ENCODE data around the gene GRIK5. TPM values are rescaled to one million over a fixed set of nuclear protein-coding genes. Genes with fewer than 3 reads are reported as not detected.
A peak's percentile ranks its signal among the peaks of the same experiment; 100 is the strongest.

Gene GRIK5, protein sequence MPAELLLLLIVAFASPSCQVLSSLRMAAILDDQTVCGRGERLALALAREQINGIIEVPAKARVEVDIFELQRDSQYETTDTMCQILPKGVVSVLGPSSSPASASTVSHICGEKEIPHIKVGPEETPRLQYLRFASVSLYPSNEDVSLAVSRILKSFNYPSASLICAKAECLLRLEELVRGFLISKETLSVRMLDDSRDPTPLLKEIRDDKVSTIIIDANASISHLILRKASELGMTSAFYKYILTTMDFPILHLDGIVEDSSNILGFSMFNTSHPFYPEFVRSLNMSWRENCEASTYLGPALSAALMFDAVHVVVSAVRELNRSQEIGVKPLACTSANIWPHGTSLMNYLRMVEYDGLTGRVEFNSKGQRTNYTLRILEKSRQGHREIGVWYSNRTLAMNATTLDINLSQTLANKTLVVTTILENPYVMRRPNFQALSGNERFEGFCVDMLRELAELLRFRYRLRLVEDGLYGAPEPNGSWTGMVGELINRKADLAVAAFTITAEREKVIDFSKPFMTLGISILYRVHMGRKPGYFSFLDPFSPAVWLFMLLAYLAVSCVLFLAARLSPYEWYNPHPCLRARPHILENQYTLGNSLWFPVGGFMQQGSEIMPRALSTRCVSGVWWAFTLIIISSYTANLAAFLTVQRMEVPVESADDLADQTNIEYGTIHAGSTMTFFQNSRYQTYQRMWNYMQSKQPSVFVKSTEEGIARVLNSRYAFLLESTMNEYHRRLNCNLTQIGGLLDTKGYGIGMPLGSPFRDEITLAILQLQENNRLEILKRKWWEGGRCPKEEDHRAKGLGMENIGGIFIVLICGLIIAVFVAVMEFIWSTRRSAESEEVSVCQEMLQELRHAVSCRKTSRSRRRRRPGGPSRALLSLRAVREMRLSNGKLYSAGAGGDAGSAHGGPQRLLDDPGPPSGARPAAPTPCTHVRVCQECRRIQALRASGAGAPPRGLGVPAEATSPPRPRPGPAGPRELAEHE
- total RNA-seq (2014; rRNA removed; shearing (Covaris generic); ENCODE audit: low replicate concordance): not detected in 2 replicates

DNA sequence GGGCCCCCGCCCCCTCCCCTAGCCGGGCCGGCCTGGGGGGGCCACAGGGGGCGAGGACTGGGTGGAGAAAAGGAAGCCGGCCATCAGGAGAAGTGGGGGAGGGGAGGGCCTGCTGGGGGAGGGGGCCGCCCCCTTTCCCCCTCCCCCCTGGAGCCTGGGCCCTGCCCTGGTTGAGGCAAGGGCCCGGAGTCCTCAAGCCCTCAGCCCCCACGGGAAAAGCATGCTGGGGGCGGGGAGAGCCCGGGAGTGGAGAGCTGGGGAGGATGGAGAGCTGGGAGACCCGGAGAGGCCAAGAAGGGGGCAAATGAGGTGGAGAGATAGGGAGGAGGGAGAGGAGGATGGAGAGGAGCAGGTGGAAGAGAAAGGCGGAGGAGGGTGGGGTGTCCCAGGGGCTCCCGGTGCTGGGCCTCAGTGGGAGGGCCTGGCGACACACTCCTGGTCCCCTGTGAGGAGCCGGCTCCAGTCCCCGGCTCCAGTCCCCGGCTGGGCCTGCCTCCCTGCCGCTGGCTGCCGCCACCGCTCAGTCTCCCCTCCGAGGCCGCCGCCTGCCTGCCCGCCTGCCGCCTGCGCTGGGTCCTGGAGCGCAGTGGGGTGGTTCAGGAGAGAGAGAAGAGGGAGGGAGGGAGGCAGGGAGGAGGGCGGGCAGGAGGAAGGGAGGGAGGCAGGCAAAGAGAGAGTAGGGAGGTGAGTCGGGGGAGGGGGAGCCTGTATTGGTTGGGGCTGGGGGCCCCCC is at the start of gene GRIK5:
Gene GRIK5 (minus strand): TSS at position 588 of the 733 bp plus-strand sequence. CDS start 4,436 bp downstream, outside the sequence.
- no peak within 1 kb of the TSS for H3K4me3 ChIP-seq
- no peaks in the 10 kb centered on the region for H3K9me3 ChIP-seq
- no peaks in the 10 kb centered on the region for H3K36me3 ChIP-seq
- DNase-seq: no peak
- peaks cover 12% of the 10 kb centered on the region for H3K27me3 ChIP-seq

DNA sequence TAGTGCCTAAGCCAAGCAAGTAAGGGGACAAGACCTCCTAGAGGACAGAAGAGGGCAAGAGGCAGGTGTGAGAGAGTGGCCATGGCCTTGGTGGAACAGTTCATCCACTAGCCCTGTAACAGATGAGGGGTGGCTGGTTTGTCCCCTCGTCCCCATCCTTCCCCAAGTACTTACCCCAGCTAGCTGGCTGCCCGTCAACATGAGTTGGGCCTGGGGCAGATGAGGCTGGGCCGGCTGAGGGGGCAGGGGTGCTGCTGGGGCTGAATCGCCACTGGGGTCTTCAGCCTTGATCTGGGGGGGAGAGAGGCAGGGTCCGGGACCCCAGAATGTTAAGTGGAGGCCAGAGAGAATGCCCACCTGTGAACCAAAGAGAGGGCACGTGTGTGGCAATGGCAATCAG is 47.1 kb upstream of the GRIK5 start:
- no peak overlapping the region for H3K4me3 ChIP-seq
- no peaks in the 10 kb centered on the region for H3K9me3 ChIP-seq
- no peaks in the 10 kb centered on the region for H3K27me3 ChIP-seq
- no peaks in the 10 kb centered on the region; the same call in 1 of the 2 replicates for H3K36me3 ChIP-seq
- no peak for DNase-seq

DNA sequence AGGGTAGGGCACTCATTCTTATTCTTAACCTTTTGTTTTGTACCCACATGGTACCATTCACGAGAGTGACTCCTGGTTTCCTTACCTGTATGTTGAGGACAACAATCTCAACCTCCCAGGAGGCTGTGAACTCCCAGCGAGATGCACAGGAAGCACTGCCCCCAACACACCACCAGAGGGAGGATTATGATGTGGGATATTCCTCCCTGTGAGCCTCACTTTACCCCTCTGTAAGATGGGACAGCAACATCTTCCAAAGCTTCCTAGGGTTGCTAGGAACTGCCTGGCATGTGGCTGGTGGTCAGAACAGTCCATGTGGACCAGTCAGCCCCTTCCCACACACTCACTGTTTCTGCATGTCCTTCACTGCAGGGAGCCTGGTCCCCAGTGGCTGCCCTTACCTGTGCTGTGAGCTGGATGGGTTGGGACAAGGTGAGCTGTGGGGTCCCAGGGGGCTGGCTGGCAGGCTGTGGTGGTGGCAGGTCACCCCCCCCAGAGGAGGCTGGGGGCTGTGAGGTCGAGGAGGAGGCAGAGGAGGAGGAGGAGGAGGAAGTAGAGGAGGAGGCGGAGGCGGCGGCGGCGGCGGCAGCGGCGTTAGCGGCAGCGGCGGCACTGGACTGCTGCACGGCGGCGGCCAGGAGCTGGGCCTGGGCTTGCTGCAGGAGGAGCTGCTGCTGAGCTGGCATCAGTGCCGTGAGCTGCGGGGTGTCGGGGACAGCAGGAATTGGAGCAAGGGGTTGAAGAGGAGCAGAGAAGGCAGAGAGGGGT is 46.5 kb upstream of the GRIK5 start:
- Histone ChIP-seq H3K27me3 (no peaks in the 10 kb centered on the region), H3K9me3 (no peaks in the 10 kb centered on the region), H3K36me3 (no peaks in the 10 kb centered on the region; the same call in 1 of the 2 replicates), H3K4me3 (no peak overlapping the region)
- DNase-seq: no peak

DNA sequence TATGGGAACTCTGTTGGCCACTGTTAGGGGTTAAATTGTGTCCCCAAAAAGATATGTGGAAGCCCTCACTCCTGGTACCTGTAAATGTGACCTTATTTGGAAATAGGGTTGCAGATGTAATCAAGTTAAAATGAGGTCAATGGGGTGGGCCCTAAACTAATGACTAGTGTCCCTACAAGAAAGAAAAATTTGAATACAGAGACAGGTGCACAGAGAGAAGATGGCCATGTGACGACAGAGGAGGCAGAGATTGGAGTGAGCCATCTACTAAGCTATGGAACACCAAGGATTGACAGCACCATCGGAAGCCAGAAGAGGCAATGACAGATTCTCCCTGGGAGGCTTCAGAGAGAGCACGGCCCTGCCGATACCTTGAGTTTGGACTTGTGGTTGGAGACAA is 45.7 kb upstream of the GRIK5 start:
- Histone ChIP-seq H3K4me3 (no peak overlapping the region), H3K36me3 (no peaks in the 10 kb centered on the region; the same call in 1 of the 2 replicates), H3K9me3 (no peaks in the 10 kb centered on the region), H3K27me3 (no peaks in the 10 kb centered on the region)
- no peak for DNase-seq

DNA sequence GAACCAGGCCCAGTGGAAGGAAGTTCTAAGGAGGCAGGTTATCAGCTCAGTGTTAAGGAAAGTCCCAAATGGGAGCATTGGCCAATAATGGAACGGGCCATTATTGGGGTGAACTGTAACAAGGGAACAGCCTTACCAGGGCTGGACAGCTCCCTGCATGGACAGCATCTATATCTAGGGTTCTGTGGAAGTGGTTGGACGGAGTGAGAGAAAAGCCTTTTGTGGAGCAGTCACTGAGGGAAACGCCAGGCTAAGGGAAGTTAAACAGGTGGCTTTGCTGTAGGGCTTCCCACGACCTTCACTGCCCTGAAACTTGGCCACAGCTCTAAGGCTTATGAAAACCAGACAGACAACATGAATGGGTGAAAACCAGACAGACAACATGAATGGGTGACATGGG is 45.2 kb upstream of the GRIK5 start:
- H3K9me3 ChIP-seq: no peaks in the 10 kb centered on the region
- no peak for DNase-seq
- H3K27me3 ChIP-seq: no peaks in the 10 kb centered on the region
- no peaks in the 10 kb centered on the region; the same call in 1 of the 2 replicates for H3K36me3 ChIP-seq
- H3K4me3 ChIP-seq: no peak overlapping the region

DNA sequence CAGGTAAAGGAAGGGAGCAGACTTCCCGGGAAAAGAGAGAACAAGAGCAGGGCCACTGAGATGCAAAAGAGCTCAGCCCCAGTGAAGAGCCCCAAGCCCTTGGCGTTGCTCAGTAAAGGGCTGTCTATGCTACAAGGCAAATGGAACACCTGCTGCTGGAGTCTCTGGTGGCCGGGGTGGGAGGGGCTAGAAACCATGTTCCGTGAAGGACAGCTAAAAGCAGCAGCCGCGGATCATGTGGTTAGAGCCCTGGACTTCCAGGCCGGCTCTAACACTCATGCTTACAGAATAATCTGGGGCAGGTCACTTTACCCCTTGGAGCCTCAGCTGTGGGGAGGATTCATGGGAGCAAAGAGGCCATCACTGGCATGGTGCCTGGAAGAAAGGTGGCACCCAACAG is 44.4 kb upstream of the GRIK5 start:
- DNase-seq: no peak
- Histone ChIP-seq H3K9me3 (no peaks in the 10 kb centered on the region), H3K27me3 (no peaks in the 10 kb centered on the region), H3K4me3 (0 out of 2 replicates have a peak overlapping the region, but pooled peaks have one; percentile 8), H3K36me3 (no peaks in the 10 kb centered on the region; the same call in 1 of the 2 replicates)

DNA sequence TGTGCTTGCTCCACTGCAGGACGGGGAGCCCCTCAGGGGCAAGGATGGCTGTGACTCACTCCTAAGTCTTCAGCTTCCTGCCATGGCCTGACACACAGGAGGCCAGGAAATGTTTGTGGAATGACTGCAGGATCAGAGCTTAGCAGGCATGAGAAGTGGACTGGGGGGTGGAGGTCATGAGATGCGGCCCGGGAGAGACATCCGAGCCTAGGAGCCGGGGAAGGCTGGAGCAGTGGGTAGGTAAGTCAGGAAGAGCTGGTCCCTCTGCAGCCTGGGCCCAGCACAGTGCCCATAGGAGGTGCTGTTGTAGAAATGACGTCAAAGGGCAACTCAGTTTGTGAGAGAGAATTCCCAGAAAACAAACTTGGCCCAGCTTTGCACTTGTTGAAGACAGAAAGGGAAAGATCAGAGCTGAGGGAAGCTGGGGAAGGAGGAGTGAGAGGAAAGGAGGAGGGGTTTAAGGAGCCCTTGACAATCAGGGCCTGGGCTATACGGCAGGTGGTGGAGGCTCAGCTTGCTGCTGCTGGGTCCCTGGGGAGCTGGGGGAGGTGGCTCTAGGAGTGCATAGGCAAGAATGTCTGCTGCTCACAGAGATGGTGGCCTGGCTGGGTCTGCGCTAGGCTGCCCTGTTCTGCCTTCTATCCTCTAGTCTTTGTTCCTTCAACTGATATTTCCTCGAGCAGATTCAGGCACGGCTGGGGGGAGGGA is 43.8 kb upstream of the GRIK5 start:
- peak; percentile 99 for DNase-seq
- Histone ChIP-seq H3K4me3 (peak overlapping the region; percentile 8; the same call in 1 of the 2 replicates), H3K36me3 (no peaks in the 10 kb centered on the region; the same call in 1 of the 2 replicates), H3K27me3 (no peaks in the 10 kb centered on the region), H3K9me3 (no peaks in the 10 kb centered on the region)

DNA sequence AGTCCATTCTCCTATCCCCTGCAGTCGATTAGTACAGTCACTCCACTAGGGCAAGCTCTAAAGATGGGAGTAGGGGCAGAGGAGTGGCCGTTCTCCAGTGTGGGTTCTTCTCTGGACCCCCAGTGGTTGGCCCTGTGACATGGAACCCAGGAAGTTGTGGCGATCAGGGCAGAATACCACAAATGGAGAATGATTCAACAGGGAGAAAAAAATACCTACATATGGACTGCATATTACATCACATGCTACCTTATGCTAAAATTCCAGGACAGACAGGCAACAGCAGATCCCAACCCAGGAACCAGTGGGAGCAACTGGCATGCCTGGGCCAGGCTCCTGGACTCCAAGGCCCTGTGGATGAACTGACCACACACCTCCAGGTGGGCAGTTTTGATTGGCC is 41.8 kb upstream of the GRIK5 start:
- H3K27me3 ChIP-seq: no peaks in the 10 kb centered on the region
- no peak overlapping the region for H3K4me3 ChIP-seq
- no peaks in the 10 kb centered on the region; the same call in 1 of the 2 replicates for H3K36me3 ChIP-seq
- DNase-seq: no peak
- no peaks in the 10 kb centered on the region for H3K9me3 ChIP-seq

DNA sequence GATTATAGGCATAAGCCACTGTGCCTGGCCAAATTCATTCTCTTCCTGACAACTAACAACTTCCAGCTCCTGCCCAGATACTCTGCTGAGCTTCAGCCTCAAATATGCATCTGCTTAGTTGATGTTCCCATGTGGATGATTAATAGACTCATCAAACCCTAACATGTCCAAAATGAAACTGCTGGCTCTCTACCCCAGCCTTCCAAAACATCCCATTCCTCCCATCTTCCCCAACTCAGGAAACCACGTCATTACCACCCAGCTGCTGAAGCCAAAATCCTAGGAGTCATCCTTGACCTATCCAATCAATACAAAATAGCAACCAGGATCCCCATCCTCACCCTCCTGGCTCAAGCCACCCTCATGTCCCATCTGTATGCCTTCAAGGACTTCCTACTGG is 41.4 kb upstream of the GRIK5 start:
- peak; percentile 85 for DNase-seq
- no peaks in the 10 kb centered on the region; the same call in 1 of the 2 replicates for H3K36me3 ChIP-seq
- peaks cover 3% of the 10 kb centered on the region; the same call in 1 of the 2 replicates for H3K27me3 ChIP-seq

DNA sequence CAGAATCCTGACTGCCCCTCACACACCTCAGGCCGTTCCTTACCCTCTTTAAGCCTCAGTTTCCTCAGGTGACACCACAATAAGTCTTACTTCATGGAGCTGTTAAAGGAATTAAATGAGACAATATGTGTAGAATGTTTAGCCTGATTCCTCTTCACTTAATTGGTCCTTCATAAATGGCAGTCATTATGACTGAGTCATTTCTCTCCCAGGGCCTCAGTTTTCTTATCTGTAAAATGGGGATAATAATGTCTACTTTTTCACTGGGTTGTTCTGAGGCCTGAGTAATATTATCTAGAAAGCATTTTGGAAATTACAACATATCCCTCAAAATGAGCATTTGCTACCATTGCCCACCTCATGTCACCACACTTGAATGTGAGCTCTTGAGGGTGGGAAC is 40.7 kb upstream of the GRIK5 start:
- Histone ChIP-seq H3K36me3 (no peaks in the 10 kb centered on the region), H3K27me3 (peaks cover 7% of the 10 kb centered on the region), H3K4me3 (no peak overlapping the region), H3K9me3 (no peaks in the 10 kb centered on the region)
- DNase-seq: no peak

More for the DNA sequence above, 41.4 kb upstream of the GRIK5 start:
- Histone ChIP-seq H3K9me3 (no peaks in the 10 kb centered on the region), H3K4me3 (no peak overlapping the region)

DNA sequence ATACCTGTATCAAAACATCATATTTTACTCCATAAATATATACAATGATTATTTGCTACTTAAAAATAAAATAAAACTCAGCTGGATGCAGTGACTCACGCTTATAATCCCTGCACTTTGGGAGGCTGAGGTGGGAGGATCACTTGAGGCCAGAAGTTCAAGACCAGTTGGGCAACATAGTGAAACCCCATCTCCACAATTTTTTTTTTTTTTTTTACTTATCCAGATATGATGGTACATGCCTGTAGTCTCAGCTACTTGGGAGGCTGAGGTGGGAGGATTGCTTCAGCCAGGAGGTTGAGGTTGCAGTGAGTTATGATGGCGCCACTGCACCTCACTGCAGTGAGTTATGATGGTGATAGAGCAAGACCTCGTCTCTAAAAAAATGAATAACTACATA is 39.9 kb upstream of the GRIK5 start:
- no peak overlapping the region for H3K4me3 ChIP-seq
- no peaks in the 10 kb centered on the region for H3K36me3 ChIP-seq
- DNase-seq: no peak
- H3K27me3 ChIP-seq: peaks cover 11% of the 10 kb centered on the region
- no peaks in the 10 kb centered on the region for H3K9me3 ChIP-seq

DNA sequence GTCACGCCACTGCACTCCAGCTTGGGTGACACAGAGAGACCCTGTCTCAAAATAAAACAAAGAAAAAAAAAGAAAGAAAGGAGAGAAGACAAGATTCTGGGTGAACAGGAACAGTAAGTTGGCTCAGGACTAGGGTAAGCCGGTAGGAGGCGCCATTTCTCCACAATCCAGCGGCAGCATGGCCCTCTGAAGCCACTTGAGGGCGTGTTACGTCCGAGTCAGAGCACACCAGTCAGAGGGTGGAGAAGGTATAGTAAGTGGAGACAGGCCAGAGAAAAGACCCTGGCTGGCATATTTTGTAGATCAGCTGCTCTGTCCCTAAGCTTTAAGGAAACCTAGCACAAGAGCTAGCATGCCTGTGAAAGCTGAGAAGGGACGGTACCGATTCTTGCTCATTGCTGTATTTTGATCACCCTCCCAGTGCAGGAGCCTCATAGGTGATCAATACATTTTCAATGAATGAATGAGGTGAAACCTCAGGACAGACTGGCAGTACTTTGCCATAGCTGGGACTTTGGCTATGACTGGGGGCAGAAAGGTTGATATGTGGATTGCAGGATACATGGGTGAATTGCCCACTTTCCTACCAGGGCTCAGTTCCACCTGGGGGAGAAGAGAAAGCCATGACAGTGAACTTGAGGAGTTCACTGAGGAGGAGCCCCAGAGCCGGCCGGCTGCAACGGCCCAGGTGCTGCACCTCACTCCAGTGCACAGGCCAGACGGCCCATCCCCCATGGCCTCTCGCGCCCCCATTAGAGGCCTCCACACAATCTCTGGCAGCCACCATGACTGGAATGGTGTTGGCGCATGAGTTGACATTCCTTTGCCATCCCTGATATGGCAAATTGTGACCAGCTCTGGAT is 38.8 kb upstream of the GRIK5 start:
- no peaks in the 10 kb centered on the region for H3K36me3 ChIP-seq
- no peaks in the 10 kb centered on the region for H3K9me3 ChIP-seq
- peaks cover 11% of the 10 kb centered on the region for H3K27me3 ChIP-seq
- no peak overlapping the region for H3K4me3 ChIP-seq
- peak; percentile 78 for DNase-seq

DNA sequence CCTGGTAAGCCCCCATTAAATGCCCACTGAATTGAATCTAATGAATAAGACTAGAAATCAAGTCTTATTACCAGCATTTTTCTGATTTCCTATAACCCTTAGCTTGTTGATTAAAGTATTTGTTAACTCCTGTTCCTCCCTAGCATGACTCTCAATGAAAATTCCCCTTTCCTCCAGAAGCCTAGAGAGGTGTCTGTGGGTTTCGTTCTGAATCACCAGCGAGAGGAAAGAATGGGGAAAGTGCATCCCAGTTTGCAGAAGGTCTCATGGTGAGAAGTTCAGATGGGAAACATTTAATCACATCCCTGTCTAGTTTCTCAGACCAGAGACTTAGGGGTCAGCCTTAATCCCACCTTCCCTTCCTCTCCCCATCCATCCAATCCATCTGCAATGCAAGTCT is 35.4 kb upstream of the GRIK5 start:
- no peak for DNase-seq
- H3K27me3 ChIP-seq: peaks cover 11% of the 10 kb centered on the region
- H3K36me3 ChIP-seq: no peaks in the 10 kb centered on the region
- H3K9me3 ChIP-seq: no peaks in the 10 kb centered on the region
- H3K4me3 ChIP-seq: no peak overlapping the region

DNA sequence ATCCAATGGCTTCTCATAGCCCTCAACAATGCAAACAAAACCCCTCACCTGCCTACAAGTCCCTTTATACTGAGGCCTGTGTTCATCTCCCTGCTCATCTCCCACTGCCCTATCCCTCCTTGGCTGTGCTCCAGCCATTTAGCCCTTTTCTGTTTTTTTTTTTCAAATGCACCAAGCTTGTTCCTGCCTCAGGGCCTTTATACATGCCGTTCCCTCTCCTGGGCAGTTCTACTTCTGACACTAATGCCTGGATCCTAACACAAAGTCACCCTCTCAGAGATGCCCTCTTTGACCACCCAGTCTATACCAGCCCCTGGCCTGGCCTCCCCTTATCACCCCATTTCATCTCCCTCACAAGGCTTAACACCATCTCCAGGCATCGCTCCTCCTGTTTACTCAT is 32.9 kb upstream of the GRIK5 start:
- no peak for DNase-seq
- Histone ChIP-seq H3K4me3 (no peak overlapping the region), H3K36me3 (no peaks in the 10 kb centered on the region), H3K9me3 (no peaks in the 10 kb centered on the region), H3K27me3 (peaks cover 11% of the 10 kb centered on the region)
